B cell (primary cell): Measurements from ENCODE around the gene DHX30. TPM values are rescaled to one million over a fixed set of nuclear protein-coding genes. Genes with fewer than 3 reads are reported as not detected.

Source experiments
- ATAC-seq: fragments of 200-7000 bp; cut with Tn5 transposase; one replicate; pipeline ENCODE4 v1.10.0; 2021; ENCODE audit warnings: low read depth, mild to moderate bottlenecking, moderate number of reproducible peaks, moderate library complexity
- CTCF ChIA-PET: fragments of 350-600 bp; sonication (Branson Sonifier 250); formaldehyde crosslinking; loops from one replicate; lab custom pipeline; 2021; ENCODE audit warnings: antibody characterized with exemption, inconsistent platforms; lab: Charles Lee
- POLR2A ChIA-PET: fragments of 350-600 bp; sonication (Branson Sonifier 250); formaldehyde crosslinking; loops from one replicate; lab custom pipeline; 2021; ENCODE audit warnings: antibody characterized with exemption; lab: Charles Lee
- DNase-seq: peaks from one replicate; pipeline ENCODE4 v3.0.0; 2013
- H2AFZ ChIP-seq: 2 replicates; pipeline ENCODE4 v1.6.1; 2012; ENCODE audit warnings: mild to moderate bottlenecking, low read depth, low read length; ENCODE audit not compliant: insufficient read depth, poor library complexity, severe bottlenecking
- H3K27ac ChIP-seq, 2 donors: 1 replicate in 1 of 2; 2 replicates in 1 of 2; pipeline ENCODE4 v1.5.1; 2012 to 2013; ENCODE audit warnings: low read length in 2 of 2, mild to moderate bottlenecking in 2 of 2, moderate library complexity in 1 of 2
- H3K27me3 ChIP-seq, 4 experiments: fragments of 200-600 bp in 1 of 4; sonication (generic) in 1 of 4; replicated peaks in 1 of 4; 1 replicate in 2 of 4; 2 replicates in 2 of 4; pipeline versions ENCODE4 v1.6.1 to v1.7.0; 2013 to 2016; ENCODE audit warnings: low read length in 3 of 4, mild to moderate bottlenecking in 2 of 4, mixed read lengths in 1 of 4, moderate library complexity in 1 of 4; ENCODE audit not compliant: insufficient read depth in 4 of 4, control insufficient read depth in 3 of 4; ENCODE audit errors: control extremely low read depth in 1 of 4
- H3K36me3 ChIP-seq, 2 experiments: replicated peaks in 1 of 2; 1 replicate in 1 of 2; 2 replicates in 1 of 2; pipeline versions ENCODE4 v1.6.1 to v1.7.1; 2013; ENCODE audit warnings: low read length in 1 of 2; ENCODE audit not compliant: insufficient read depth in 2 of 2, control insufficient read depth in 1 of 2; ENCODE audit errors: control extremely low read depth in 1 of 2, extremely low read depth in 1 of 2
- H3K4me1 ChIP-seq, 2 donors: fragments of 200-600 bp in 1 of 2; sonication (generic) in 1 of 2; 1 replicate in 1 of 2; 2 replicates in 1 of 2; pipeline versions ENCODE4 v1.5.1 to v1.6.1; 2013 to 2017; ENCODE audit warnings: low read length in 2 of 2; ENCODE audit not compliant: control insufficient read depth in 2 of 2, insufficient read depth in 2 of 2
- H3K4me2 ChIP-seq: replicated peaks from 2 replicates; pipeline ENCODE3; 2012; ENCODE audit warnings: mild to moderate bottlenecking, low read depth, low read length; ENCODE audit not compliant: poor library complexity, severe bottlenecking
- H3K4me3 ChIP-seq, 5 experiments: fragments of 200-600 bp in 1 of 5; sonication (generic) in 1 of 5; 1 replicate in 3 of 5; 2 replicates in 2 of 5; pipeline versions ENCODE4 v1.5.1 to v1.7.0; 2011 to 2016; ENCODE audit warnings: low read length in 4 of 5, mild to moderate bottlenecking in 4 of 5, low read depth in 2 of 5, control low read depth in 1 of 5, moderate library complexity in 1 of 5; ENCODE audit not compliant: insufficient read depth in 1 of 5; ENCODE audit errors: control extremely low read depth in 1 of 5, extremely low read depth in 1 of 5
- H3K79me2 ChIP-seq: fragments of 200-600 bp; sonication (generic); one replicate; pipeline ENCODE4 v1.6.0; 2016; ENCODE audit warnings: low read length; ENCODE audit not compliant: control insufficient read depth, insufficient read depth
- H3K9ac ChIP-seq: fragments of 200-600 bp; sonication (generic); 2 replicates; pipeline ENCODE4 v1.6.1; 2017; ENCODE audit warnings: mild to moderate bottlenecking, low read length, moderate library complexity
- H3K9me3 ChIP-seq, 3 donors: one replicate each; pipeline versions ENCODE4 v1.6.1 to v1.7.1; 2013; ENCODE audit warnings: low read length in 2 of 3; ENCODE audit not compliant: control insufficient read depth in 2 of 3, insufficient read depth in 1 of 3; ENCODE audit errors: control extremely low read depth in 1 of 3
- H4K20me1 ChIP-seq: 2 replicates; pipeline ENCODE4 v1.6.0; 2012; ENCODE audit warnings: mild to moderate bottlenecking, low read length; ENCODE audit not compliant: insufficient read depth, control insufficient read depth, poor library complexity, severe bottlenecking
- H3K27ac Mint-ChIP-seq: one replicate; pipeline ENCODE4 v1.8.0; 2021; ENCODE audit warnings: mixed read lengths
- H3K27me3 Mint-ChIP-seq: one replicate; pipeline ENCODE4 v1.8.0; 2021; ENCODE audit warnings: mixed read lengths
- H3K4me1 Mint-ChIP-seq: one replicate; pipeline ENCODE4 v1.8.0; 2021; ENCODE audit warnings: mixed read lengths
- H3K4me3 Mint-ChIP-seq: one replicate; pipeline ENCODE4 v1.8.0; 2021; ENCODE audit warnings: mixed read lengths
- H3K9me3 Mint-ChIP-seq: one replicate; pipeline ENCODE4 v1.8.0; 2022; ENCODE audit warnings: mixed read lengths; ENCODE audit not compliant: insufficient read depth
- CTCF ChIP-seq: fragments of 200-600 bp; IDR thresholded peaks from one replicate; pipeline ENCODE4 v1.8.0; 2022; ENCODE audit warnings: antibody characterized with exemption, mild to moderate bottlenecking
- EZH2 ChIP-seq: IDR thresholded peaks from 2 replicates; pipeline ENCODE4 v1.6.1; 2012; ENCODE audit warnings: borderline replicate concordance, low read depth, mild to moderate bottlenecking, moderate library complexity, low read length; ENCODE audit not compliant: insufficient read depth, poor library complexity, severe bottlenecking
- WGBS: methylation state at CpG from one replicate; pipeline ENCODE4 v1.1.5; 2013; ENCODE audit warnings: missing lambda C conversion rate; ENCODE audit not compliant: insufficient coverage; 5-methylcytosine and 5-hydroxymethylcytosine counted together
- intact Hi-C: fragments of 100-400 bp; cut with micrococcal nuclease; formaldehyde crosslinking; loops from one replicate; pipeline ENCODE4 v1.10.0; 2022
- polyA plus RNA-seq: library from polyadenylated mRNA; depleted of rRNA; stranded (reverse); fragments of >200 nt; gene quantifications from 2 replicates; pipeline ENCODE4 v1.2.3, GENCODE V29; 2012
- total RNA-seq, 2 donors: library from RNA; stranded (reverse); fragments of 120-200 nt in 1 of 2; gene quantifications; 1 replicate in 1 of 2; 2 replicates in 1 of 2; pipeline versions ENCODE4 v1.2.3 to v1.2.4, GENCODE V29; 2013 to 2022

DHX30 gene
- total and polyA plus RNA-seq, 2 donors (not counting 1 experiment from before 2014, with no cell fraction given): 77.0 to 81.8 TPM

GRCh38 chr3:47890828-47891612 is 88.1 kb downstream of the DHX30 start:
- Mint-ChIP-seq H3K4me3 (no peak overlapping the region), H3K9me3 (no peaks in the 10 kb centered on the region), H3K27me3 (no peaks in the 10 kb centered on the region), H3K4me1 (peaks cover 1% of the 10 kb centered on the region), H3K27ac (no peak overlapping the region)
- Histone ChIP-seq H3K9ac (no peak overlapping the region), H3K79me2 (no peaks in the 10 kb centered on the region), H3K9me3 (no peaks in the 10 kb centered on the region), H3K4me1 (no peaks in the 10 kb centered on the region), H2AFZ (no peak overlapping the region), H3K27ac (no peak overlapping the region), H4K20me1 (no peaks in the 10 kb centered on the region), H3K27me3 (no peaks in the 10 kb centered on the region), H3K36me3 (peaks cover 3 to 18% of the 10 kb centered on the region in 2 experiments), H3K4me2 (no peak overlapping the region), H3K4me3 (no peak overlapping the region)
- intact Hi-C loops: no loop called here
- 90% methylated on average over 10 of the region's 10 CpGs for WGBS
- no peak for DNase-seq
- ChIA-PET CTCF (interaction anchor here (1.2 kb wide), 2 partner anchors 10 to 23 kb away, joined by 3 read pairs; no protein-coding TSS in a partner anchor), POLR2A (no interaction called here)
- ATAC-seq: no peak
- TF ChIP-seq EZH2 (no peak), CTCF (no peak)

GRCh38 chr3:47891613-47892005 is 88.7 kb downstream of the DHX30 start:
- Histone ChIP-seq H3K4me2 (no peak overlapping the region), H3K36me3 (peaks cover 3 to 18% of the 10 kb centered on the region in 2 experiments), H3K27ac (no peak overlapping the region), H3K9me3 (no peaks in the 10 kb centered on the region), H2AFZ (no peak overlapping the region), H3K4me1 (no peaks in the 10 kb centered on the region), H3K4me3 (no peak overlapping the region), H4K20me1 (no peaks in the 10 kb centered on the region), H3K27me3 (no peaks in the 10 kb centered on the region), H3K9ac (no peak overlapping the region), H3K79me2 (no peaks in the 10 kb centered on the region)
- Mint-ChIP-seq H3K9me3 (no peaks in the 10 kb centered on the region), H3K27me3 (no peaks in the 10 kb centered on the region), H3K4me3 (no peak overlapping the region), H3K4me1 (no peaks in the 10 kb centered on the region), H3K27ac (no peak overlapping the region)
- ChIA-PET POLR2A (no interaction called here), CTCF (interaction anchor here (1.2 kb wide), 2 partner anchors 11 to 23 kb away, joined by 3 read pairs; no protein-coding TSS in a partner anchor)
- no peak for TF ChIP-seq CTCF
- no peak for TF ChIP-seq EZH2
- intact Hi-C loops: no loop called here
- ATAC-seq (no peak), DNase-seq (no peak)
- WGBS: no CpG with 5 or more reads among the region's 3 CpGs
